GM21529 (cell line): ENCODE measurements around the gene SERPINB1.
"Not testable (repeated sequence)": the region's sequence is repeated elsewhere in the genome, so short reads cannot be mapped to it uniquely, and the experiment has no call there.

Source experiments
- ATAC-seq: cut with Tn5 transposase; IDR thresholded peaks from one replicate; pipeline ENCODE4 v1.9.1; 2021; ENCODE audit not compliant: unreplicated experiment

Gene SERPINB1

DNA sequence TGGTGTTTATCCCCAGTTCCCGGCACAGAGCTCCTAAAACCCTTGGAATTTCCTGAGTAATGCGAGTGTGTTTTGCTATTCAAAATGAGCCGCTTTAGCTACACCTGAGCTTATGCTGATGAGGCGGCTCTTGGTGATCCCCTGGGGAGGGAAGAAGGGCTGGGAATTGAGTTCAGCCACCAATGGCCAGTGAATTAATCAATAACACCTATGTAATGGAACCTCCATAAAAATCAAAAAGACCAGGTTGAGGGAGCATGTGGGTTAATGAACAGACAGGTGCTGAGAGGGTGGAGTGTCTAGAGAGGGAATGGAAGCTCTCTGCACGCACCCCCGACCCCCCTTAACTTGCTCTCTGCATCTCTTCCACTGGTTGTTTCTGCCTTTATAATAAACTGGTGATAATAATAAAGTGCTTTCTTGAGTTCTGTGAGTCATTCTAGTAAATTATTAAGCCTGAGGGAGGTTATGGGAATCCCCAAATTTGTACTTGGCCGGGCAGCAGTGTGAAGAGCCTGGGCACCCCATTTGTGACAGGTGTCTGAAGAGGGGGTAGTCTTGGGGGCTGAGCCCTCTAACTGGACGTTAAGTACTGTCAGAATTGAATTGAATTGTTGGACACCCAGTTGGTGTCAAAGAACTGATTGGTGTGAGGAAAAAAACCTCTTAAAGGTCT, 24.6 kb upstream of the SERPINB1 start:
- ATAC-seq: peak; percentile 40

DNA sequence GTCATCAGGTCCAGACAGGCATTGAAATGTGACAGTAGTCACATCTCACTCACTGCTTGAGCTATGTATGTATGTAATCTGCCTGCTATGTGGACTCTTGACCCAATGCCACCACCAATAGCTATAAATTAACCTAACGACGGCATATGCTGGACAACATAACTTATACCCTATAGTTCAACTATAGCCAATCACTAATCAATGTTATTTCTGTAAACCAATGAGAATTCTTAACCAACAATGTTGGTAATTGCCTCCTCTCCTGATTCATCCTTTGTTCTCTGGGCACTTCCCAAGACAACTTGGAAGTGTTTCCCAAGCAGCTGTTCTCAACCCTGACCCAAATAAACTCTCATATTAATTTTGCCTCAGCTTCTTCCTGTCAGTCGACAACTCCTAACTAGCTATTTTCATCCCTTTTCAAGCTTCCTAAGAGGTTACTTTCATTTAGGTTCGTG, 24.1 kb upstream of the SERPINB1 start:
- ATAC-seq: no peak

DNA sequence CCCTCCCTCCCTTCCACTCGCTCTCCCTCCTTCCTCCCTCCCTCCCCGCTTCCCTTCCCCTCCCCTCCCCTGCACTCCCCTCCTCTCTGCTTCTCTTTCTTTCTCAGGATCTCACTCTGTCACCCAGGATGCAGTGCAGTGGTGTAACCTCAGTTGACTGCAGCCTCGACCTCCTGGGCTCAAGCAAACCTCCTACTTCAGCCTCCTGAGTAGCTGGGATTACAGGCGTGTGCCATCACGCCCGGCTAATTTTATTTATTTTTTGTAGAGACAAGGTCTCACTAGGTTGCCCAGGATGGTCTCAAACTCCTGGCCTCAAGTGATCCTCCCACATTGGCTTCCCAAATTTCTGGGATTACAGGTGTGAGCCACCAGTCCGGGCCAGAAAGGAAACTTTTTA, 23.6 kb upstream of the SERPINB1 start:
- ATAC-seq: no peak

DNA sequence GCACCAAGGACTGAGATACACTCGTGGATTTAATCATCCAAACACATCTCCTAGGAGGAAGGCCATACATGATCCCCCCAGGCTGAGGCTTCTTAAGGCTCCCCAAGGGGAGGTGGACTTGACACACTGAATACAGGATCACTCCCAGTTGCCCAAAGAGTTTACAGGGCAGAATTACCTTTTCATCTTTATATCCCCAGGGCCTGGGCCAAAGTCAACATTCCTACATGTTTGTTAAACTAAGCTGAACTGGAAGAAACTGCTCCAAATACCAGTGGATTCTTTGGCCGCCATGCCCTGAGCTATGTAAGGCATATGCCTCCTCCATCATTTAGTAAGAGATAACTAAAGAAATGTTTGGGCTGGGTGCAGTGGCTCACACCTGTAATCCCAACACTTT, 22.2 kb upstream of the SERPINB1 start:
- no peak for ATAC-seq

DNA sequence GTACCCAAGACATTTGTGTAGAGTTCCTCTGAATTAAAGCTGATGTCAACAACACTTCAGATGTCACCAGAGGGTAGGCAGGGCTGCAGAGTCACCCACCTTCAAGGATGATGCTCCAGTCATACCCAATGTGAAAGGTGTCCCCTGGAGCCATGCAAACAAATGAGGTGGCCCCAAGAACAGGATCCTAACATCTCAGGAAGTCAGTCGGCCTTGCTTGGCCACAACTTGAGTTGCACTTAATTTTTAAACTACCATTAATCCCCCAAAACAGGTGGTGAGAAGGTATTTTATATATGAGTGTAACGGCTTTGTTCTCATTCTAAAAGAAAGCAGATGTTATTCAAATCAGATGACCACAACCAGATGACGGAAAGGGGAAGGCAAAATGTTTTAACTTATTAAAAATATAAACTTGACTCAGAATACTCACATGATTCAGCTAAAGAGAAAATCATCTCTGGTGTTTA, 21.1 kb upstream of the SERPINB1 start:
- ATAC-seq: peak; percentile 46

DNA sequence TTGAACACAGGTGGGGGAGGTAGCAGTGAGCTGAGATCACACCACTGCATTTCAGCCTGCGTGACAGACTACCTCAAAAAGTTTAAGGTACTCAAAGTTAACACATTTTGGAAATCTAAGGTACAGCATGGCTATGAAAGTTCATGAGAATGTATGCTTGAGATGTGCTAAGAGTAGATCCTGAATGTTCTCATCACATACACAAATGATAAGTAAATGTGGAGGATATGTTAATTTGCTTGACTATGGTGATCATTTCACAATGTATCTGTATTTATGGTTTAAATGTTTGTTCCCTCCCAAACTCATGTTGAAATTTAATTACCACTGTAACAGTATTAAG, 20.1 kb upstream of the SERPINB1 start:
- no peak for ATAC-seq

DNA sequence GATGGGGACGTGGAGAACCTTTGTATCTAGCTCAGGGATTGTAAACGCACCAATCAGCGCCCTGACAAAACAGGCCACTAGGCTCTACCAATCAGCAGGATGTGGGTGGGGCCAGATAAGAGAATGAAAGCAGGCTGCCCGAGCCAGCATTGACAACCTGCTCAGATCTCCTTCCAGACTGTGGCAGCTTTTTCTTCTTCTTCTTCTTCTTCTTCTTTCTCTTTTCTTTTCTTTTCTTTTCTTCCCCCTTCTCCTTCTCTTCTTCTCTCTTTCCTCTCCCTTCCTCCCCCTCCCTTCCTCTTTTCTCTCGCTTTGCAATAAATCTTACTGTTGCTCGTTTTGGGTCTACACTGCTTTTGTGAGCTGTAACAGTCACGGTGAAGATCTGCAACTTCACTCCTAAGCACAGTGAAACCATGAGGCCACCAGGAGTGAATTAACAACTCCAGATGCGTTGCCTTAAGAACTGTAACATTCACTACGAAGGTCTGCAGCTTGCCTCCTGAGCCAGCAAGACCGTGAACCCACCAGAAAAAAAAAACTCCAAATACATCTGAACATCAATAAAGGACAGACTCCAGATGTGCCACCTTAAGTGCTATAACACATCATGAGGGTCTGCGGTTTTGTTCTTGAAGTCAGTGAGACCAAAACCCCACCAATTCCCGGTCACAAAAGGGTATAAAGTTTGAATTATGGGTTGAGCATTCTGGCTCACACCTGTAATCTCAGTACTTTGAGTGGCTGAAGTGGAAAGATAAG, 19.6 kb upstream of the SERPINB1 start:
- ATAC-seq: no peak

DNA sequence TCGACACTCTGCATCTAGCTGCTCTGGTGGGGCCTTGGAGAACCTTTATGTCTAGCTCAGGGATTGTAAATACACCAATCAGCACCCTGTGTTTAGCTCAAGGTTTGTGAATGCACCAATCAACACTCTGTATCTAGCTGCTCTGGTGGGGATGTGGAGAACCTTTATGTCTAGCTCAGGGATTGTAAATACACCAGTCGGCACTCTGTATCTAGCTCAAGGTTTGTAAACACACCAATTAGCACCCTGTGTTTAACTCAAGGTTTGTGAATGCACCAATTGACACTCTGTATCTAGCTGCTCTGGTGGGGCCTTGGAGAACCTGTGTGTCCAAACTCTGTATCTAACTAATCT, 19.0 kb upstream of the SERPINB1 start:
- ATAC-seq: not testable (repeated sequence)

DNA sequence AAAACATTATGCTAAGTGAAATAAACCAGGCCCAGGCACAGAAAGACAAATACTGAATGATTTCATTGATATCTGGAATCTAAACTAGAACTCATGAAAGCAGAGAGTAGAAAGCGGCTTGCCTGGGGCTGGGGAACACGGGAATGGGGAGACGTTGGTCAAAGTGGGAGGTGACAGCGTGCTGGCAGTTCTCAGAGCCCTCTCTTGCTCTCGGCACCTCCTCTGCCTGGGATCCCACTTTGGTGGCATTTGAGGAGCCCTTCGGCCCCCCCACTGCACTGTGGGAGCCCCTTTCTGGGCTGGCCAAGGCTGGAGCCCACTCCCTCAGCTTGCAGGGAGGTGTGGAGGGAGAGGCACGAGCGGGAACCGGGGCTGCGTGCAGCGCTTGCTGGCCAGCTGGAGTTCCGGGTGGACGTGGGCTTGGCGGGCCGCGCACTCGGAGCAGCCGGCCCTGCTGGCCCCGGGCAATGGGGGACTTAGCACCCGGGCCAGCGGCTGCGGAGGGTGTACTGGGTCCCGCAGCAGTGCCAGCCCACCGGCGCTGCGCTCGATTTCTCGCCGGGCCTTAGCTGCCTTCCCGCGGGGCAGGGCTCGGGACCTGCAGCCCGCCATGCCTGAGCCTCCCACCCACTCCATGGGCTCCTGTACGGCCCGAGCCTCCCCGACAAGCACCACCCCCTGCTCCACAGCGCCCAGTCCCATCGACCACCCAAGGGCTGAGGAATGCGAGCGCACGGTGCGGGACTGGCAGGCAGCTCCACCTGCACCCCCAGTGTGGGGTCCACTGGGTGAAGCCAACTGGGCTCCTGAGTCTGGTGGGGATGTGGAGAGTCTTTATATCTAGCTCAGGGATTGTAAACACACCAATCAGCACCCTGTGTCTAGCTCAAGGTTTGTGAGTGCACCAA, 18.4 kb upstream of the SERPINB1 start:
- ATAC-seq: not testable (repeated sequence)

DNA sequence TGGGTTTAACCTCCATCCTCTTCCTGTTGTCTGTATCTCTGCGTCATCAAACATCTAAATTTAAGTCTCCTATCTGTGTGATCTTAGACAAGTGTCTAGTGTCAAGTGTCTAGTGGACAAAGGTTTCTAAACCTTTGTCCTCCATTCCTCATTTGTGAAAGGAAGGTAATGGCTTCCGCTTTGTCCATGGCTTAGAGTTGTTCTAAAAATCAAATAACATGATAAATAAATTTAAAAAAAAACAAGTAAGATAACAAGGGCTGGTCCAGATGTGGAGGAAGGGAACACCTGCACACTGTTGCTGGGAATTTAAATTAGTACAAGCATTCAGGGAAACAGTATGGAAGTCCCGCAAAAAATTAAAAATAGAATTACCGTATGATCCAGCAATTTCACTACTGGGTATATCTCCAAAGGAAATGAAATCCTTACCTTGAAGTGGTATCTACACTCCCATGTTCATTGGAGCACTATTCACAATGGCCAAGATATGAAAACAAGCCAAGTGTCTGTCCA, 17.6 kb upstream of the SERPINB1 start:
- ATAC-seq: no peak

DNA sequence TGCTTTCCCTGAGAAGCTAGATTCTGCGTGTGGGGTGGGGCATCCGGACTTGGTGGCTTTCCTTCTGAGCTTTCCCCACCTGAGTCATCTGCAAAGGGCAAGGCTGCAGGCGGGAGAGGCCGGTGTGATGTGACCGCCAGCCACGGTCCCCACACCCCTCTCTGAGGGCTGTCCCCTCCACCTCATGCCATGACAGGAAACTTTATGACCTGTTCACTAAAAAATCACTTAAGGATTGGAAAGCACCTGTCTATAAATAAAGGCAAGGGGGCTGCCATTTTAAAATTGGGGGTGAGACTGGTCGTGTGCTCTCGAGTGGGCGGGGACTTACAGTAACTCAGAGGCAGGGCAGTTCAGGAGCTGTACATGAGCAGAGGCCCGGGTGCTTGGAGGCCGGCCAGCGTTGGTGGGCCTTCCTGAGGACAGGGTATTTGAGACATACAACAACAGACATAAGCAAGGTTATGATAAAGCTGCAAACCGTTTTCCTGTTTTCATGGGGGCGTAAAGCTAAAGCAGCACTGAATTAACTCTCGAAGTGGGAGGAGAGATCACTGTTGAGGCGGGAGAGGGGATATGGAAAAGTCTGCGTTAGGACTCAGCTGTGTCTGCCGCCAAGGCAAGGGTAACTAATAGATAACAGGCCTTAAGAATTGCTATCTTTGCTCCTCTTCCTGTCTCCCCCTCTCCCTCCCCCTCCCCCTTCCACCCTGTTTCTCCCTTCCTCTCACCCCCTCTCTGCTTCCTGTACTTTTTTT, 16.1 kb upstream of the SERPINB1 start:
- ATAC-seq: peak; percentile 47

DNA sequence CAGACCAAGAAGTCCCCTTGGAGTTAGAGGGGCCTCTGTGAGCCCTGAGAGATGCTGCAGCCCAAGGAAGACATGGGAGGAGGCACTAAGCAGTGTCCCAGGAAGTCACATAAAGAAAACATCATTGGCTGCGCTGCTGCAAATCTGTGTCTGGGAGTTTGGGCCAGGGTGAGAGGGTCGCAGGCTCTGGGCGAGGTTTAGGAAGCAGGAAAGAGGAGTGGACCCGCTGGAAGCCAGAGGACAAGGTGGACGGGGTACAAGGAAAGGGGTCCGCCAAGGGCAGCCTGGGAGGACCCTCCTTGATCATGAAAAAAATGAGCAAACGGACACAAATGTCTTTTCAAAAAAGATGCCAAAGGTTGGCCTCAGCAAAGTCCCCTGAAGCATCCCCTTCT, 15.5 kb upstream of the SERPINB1 start:
- no peak for ATAC-seq

DNA sequence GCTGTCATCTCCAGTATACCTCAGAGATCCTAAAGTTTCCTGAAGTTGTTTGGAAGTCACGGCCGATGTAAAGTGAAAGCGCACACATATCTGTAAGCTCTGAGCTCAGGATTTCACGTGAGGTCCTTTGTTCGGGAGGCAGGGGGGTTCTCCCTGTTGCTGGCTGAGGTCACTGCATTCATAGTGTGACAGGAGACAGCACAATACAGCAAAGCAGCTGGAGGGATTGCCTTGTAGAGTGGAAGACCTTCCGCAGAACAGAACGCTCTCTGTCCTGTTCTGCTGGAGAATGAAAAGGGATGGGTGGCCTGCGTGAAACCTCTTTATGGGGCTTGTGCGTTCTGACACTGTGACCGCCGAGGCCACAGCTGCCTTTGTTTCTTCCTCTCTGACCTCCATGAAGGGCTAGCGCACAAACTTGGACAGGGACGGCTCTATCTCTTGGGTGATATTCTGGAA, 13.4 kb upstream of the SERPINB1 start:
- no peak for ATAC-seq

DNA sequence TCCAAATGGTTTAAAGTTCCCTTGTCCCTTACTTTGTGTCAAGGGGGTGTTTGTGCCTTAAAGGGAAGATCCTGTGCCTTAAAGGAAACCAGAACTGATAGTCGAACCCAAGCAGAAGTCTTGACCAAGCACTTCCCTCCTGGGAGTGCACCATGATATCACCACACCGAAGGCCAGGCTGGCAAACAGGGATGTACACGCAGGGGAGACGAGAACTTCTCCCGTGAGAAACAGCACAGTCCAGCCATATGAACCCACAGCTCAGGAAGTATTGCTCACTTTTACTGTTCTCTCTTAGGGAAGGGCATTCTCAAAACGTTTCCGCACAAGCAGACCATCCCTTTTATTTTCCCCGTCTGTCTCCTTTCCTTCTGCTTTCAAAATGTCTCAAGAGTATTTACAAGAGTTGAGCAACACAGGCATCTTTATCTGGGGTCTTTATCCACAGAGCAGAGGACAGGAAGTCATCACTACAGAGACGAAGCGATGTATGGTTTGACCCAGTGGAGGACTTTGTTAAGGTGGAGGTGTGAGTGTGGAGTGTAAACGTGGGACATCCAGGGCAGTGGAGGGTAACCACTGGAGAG, 12.8 kb upstream of the SERPINB1 start:
- no peak for ATAC-seq

DNA sequence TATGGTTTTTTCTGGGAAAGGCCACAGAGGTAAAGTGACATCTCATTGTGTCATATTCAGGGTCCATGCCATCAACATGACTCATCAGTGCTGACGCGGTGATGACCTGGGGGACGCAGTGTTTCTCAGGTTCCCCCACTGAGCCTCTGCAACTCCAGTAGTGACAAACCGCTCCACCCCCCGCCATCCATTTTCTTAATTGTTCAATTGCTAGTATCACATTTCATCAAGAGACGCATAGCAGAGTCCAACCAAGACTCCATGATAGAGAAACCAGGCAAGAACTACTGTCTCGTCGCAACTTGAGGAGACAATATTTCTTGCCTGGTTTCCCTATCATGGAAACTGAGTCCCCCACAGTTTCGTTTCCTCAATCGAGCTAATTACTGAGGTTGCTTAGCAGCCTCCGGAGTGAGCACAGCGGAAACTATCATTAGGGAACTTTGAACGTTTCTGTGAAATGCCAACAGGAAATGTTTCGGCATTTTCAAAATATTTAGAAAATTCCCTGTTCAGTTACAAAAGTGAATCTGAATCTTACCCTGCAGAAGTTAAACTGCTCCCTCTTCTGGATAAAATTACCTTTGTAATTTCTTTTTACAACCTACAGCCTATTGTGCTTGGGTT, 12.2 kb upstream of the SERPINB1 start:
- peak; percentile 32 for ATAC-seq

DNA sequence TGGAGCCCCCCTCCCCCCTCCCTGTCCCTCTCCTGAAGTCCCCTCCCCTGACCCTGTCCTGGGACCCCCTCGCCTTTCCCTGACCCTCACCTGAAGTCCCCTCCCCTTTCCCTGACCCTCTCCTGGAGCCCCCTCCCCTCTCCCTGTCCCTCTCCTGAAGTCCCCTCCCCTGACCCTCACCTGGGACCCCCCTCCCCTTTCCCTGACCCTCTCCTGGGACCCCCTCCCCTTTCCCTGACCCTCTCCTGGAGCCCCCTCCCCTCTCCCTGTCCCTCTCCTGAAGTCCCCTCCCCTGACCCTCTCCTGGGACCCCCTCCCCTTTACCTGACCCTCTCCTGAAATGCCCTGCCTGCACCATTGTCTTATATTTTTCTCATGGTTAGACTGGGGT, 11.7 kb upstream of the SERPINB1 start:
- ATAC-seq: not testable (repeated sequence)

DNA sequence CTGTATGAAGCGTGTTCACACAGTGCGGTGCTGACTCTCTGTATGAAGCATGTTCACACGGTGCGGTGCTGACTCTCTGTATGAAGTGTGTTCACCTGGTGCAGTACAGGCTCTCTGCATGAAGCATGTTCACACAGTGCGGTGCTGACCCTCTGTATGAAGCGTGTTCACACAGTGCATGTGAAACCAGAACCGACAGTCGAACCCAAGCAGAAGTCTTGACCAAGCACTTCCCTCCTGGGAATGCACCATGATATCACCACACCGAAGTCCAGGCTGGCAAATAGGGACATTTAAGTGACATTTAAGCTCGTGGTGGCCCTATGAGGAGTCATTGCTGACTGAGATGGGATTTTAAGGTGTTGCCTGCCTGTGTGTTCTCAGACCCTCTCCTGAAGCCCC, 11.3 kb upstream of the SERPINB1 start:
- no peak for ATAC-seq

DNA sequence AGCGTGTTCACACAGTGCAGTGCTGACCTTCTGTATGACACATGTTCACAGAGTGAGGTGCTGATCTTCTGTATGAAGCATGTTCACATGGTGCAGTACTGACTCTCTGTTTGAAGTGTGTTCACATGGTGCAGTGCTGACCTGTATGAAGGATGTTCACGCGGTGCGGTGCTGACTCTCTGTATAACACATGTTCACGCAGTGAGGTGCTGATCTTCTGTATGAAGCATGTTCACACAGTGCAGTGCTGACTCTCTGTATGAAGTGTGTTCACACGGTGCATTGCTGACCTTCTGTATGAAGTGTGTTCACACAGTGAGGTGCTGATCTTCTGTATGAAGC, 10.8 kb upstream of the SERPINB1 start:
- no peak for ATAC-seq

DNA sequence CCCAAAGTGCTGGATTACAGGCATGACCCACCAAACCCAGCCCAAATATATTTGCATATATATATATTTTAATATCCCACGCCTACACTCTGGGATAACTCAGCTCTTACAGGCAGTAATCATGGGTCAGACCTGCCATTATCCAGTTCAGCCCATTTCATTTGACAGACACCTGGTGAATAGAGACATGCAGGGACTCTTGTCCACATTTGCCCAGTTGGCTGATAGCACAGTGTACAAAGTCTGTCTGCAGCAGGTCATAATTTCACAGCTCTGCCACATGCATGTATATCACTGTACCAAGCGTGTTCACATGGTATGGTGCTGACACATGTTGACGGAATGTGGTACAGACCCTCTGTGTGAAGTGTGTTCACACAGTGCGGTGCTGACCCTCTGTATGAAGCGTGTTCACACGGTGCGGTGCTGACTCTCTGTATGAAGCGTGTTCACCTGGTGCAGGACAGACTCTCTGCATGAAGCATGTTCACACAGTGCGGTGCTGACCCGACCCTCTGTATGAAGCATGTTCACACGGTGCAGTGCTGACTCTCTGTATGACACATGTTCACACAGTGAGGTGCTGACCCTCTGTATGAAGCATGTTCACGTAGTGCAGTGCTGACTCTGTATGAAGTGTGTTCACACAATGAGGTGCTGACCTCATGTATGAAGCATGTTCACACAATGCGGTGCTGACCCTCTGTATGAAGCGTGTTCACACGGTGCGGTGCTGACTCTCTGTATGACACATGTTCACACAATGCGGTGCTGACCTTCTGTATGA, 10.3 kb upstream of the SERPINB1 start:
- no peak for ATAC-seq
